OCI-LY1 (cell line): ENCODE data around the gene MTFMT.

ENCODE experiments used
- H2AFZ ChIP-seq: fragments of 200-600 bp; sonication (generic), shearing (Covaris generic); 2 replicates; pipeline ENCODE4 v1.6.0; 2014; ENCODE audit warnings: antibody characterized with exemption, mild to moderate bottlenecking, low read length
- H3F3A ChIP-seq: fragments of 200-600 bp; sonication (generic), shearing (Covaris generic); 2 replicates; pipeline ENCODE4 v1.6.0; 2014; ENCODE audit warnings: mild to moderate bottlenecking, antibody characterized with exemption, low read length, moderate library complexity; ENCODE audit not compliant: insufficient read depth
- H3K27ac ChIP-seq: fragments of 200-600 bp; sonication (generic); 2 replicates; pipeline ENCODE4 v1.5.1; 2014; ENCODE audit warnings: low read length, mixed run types, mild to moderate bottlenecking, low read depth; ENCODE audit not compliant: poor library complexity, severe bottlenecking
- H3K27me3 ChIP-seq: fragments of 200-600 bp; sonication (generic); 2 replicates; pipeline ENCODE4 v1.6.0; 2014; ENCODE audit warnings: antibody characterized with exemption, mild to moderate bottlenecking, low read length, moderate library complexity; ENCODE audit not compliant: insufficient read depth
- H3K36me3 ChIP-seq: fragments of 200-600 bp; sonication (generic); 2 replicates; pipeline ENCODE4 v1.6.1; 2014; ENCODE audit warnings: mild to moderate bottlenecking, antibody characterized with exemption, low read length, moderate library complexity, mixed read lengths; ENCODE audit not compliant: insufficient read depth
- H3K4me1 ChIP-seq: fragments of 200-600 bp; sonication (generic); 2 replicates; pipeline ENCODE4 v1.5.1; 2014; ENCODE audit warnings: mild to moderate bottlenecking, low read length, moderate library complexity; ENCODE audit not compliant: insufficient read depth, severe bottlenecking
- H3K4me2 ChIP-seq: fragments of 200-600 bp; sonication (generic), shearing (Covaris generic); 2 replicates; pipeline ENCODE4 v1.6.1; 2014; ENCODE audit warnings: low read length
- H3K4me3 ChIP-seq: fragments of 200-600 bp; sonication (generic); 2 replicates; pipeline ENCODE4 v1.5.1; 2014; ENCODE audit warnings: low read length, low read depth, mild to moderate bottlenecking, mixed read lengths; ENCODE audit not compliant: poor library complexity, severe bottlenecking
- H3K79me2 ChIP-seq: fragments of 200-600 bp; shearing (Covaris generic); 2 replicates; pipeline ENCODE4 v1.6.1; 2016; ENCODE audit warnings: mixed run types, low read length, mixed read lengths; ENCODE audit not compliant: insufficient read depth
- H3K9ac ChIP-seq: fragments of 200-600 bp; sonication (generic), shearing (Covaris generic); 2 replicates; pipeline ENCODE4 v1.6.1; 2014; ENCODE audit warnings: mild to moderate bottlenecking, low read length, mixed read lengths
- H3K9me2 ChIP-seq: fragments of 200-600 bp; sonication (generic), shearing (Covaris generic); 2 replicates; pipeline ENCODE4 v1.6.1; 2014; ENCODE audit warnings: low read depth, mild to moderate bottlenecking, low read length, mixed read lengths
- H3K9me3 ChIP-seq: fragments of 200-600 bp; shearing (Covaris generic); 2 replicates; pipeline ENCODE4 v1.6.1; 2014; ENCODE audit warnings: low read length, mixed read lengths
- H4K20me1 ChIP-seq: fragments of 200-600 bp; sonication (generic), shearing (Covaris generic); 2 replicates; pipeline ENCODE4 v1.6.0; 2016; ENCODE audit warnings: mild to moderate bottlenecking, low read length; ENCODE audit not compliant: insufficient read depth
- CTCF ChIP-seq: fragments of 200-600 bp; sonication (generic), shearing (Covaris generic); IDR thresholded peaks from 2 replicates; pipeline ENCODE4 v1.5.1; 2017; ENCODE audit warnings: mild to moderate bottlenecking, antibody characterized with exemption, low read length, moderate library complexity, mixed read lengths
- EZH2 ChIP-seq: fragments of 200-600 bp; sonication (generic), shearing (Covaris generic); IDR thresholded peaks from 2 replicates; pipeline ENCODE4 v1.8.0; 2017; ENCODE audit warnings: borderline replicate concordance, mixed run types, mild to moderate bottlenecking, antibody characterized with exemption, low read length, moderate library complexity, mixed read lengths

The MTFMT gene

DNA sequence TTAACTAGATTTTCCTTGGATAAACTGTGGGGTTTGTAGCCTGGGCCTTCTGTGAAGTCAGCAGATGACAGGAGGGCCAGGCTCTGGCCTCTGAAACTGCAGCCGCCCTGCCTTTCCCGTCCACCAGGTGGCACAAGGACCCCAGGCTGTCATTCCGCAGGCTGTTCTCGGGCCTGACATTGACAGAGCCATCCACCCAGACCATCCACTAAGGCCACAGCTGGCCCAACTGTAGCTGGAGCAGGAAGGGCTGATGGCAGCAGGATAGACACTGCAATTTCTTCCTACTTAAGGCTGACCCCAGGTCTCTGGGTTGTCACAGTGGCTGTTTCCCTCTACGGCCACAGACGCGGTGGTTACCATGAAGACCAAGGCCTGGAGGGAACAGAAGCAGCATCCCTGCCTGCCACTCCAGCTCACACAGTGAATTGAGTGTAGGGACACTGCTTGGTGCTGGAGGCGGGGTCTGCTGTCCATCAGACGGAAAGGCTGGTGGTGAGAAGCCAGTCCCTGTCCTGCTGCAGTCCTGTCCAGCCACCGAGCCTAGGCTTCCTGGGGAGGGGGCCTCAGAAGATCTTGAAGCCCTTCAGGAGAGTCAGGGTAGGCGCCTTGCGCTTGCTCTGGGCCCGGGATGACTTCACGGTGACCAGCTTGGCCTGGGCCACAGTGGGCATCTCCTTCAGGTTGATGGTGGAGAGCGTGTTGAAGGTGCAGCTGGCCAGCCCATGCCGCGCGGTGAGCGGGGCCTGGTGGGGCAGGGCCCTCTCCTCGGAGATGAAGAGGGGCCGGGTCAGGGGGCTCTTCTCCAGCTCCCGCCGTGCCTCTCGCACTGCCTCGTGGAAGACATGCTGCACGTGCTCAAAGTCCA is 25.1 kb upstream of the MTFMT start:
- no peak overlapping the region for H3K4me3 ChIP-seq
- no peaks in the 10 kb centered on the region for H3K27me3 ChIP-seq
- no peak overlapping the region for H3K4me2 ChIP-seq
- no peak overlapping the region for H3K9ac ChIP-seq
- no peaks in the 10 kb centered on the region for H4K20me1 ChIP-seq
- H3K9me3 ChIP-seq, result no peaks in the 10 kb centered on the region
- H2AFZ ChIP-seq, result no peak overlapping the region
- peaks cover 5% of the 10 kb centered on the region for H3K4me1 ChIP-seq
- H3K79me2 ChIP-seq, result no peaks in the 10 kb centered on the region
- no peaks in the 10 kb centered on the region for H3F3A ChIP-seq
- H3K9me2 ChIP-seq, result no peaks in the 10 kb centered on the region
- no peak overlapping the region for H3K27ac ChIP-seq
- no peak for TF ChIP-seq EZH2
- TF ChIP-seq CTCF, result peak; percentile 91
- no peaks in the 10 kb centered on the region for H3K36me3 ChIP-seq

DNA sequence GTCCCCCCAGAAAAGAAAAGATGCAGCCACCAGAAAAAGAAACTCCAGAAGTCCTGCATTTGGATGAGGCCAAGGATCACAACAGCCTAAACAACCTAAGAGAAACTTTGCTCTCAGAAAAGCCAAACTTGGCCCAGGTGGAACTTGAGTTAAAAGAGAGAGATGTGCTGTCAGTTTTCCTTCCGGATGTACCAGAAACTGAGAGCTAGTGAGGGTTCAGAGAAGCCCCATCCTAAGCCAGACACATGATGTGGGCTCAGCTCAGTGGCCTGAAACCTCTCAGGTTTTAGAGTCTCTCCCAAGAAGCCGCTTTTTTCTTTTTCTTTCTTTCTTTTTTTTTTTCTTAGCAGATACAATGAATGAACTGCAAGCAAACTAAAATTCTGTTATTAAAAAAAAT is 23.5 kb upstream of the MTFMT start:
- no peaks in the 10 kb centered on the region for H3K27me3 ChIP-seq
- TF ChIP-seq CTCF (no peak), EZH2 (no peak)
- peaks cover 12% of the 10 kb centered on the region for H3K4me1 ChIP-seq
- H3K79me2 ChIP-seq, result no peaks in the 10 kb centered on the region
- no peak overlapping the region for H3K27ac ChIP-seq
- no peaks in the 10 kb centered on the region for H3F3A ChIP-seq
- no peaks in the 10 kb centered on the region for H4K20me1 ChIP-seq
- H3K4me3 ChIP-seq, result no peak overlapping the region
- no peaks in the 10 kb centered on the region for H3K9me3 ChIP-seq
- no peaks in the 10 kb centered on the region for H3K9me2 ChIP-seq
- no peaks in the 10 kb centered on the region for H3K36me3 ChIP-seq
- H2AFZ ChIP-seq, result no peak overlapping the region
- no peak overlapping the region for H3K9ac ChIP-seq
- no peak overlapping the region for H3K4me2 ChIP-seq

DNA sequence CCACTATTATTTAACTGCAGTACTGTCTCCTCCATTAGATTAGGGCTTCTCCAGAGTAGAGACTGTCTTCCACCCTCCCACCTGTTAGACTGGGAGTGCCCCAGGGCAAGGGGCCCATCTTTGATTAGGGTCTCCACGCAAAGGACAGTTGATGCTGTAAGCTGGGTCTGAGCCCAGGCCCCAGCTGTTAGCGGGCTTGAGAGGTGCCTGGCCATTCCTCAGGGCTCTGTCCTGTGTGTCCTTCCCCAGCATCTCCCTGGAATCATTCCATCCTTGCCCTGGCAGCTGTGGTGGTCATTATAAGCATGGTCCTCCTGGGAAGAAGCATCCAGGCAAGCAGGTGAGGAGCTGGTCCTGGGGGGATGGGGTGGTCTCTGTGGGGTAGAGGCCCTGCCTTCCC is 21.8 kb upstream of the MTFMT start:
- Histone ChIP-seq H3F3A (no peaks in the 10 kb centered on the region), H3K79me2 (no peaks in the 10 kb centered on the region), H3K27me3 (no peaks in the 10 kb centered on the region), H3K9me3 (no peaks in the 10 kb centered on the region), H4K20me1 (no peaks in the 10 kb centered on the region), H3K4me2 (no peak overlapping the region), H3K9me2 (no peaks in the 10 kb centered on the region), H3K4me1 (peaks cover 12% of the 10 kb centered on the region), H3K4me3 (no peak overlapping the region), H2AFZ (no peak overlapping the region), H3K9ac (no peak overlapping the region), H3K27ac (no peak overlapping the region), H3K36me3 (no peaks in the 10 kb centered on the region)
- TF ChIP-seq EZH2 (no peak), CTCF (no peak)
